Parathyroid adenoma (tissue), 2 donors: ENCODE data around the gene TRNP1.

ENCODE experiments used
- H2AFZ ChIP-seq: fragments of 300-600 bp; sonication (generic); one replicate; pipeline ENCODE4 v1.7.0; 2017; ENCODE audit warnings: antibody characterized with exemption, mild to moderate bottlenecking
- H3K27ac ChIP-seq: fragments of 300-600 bp; sonication (generic); one replicate; pipeline ENCODE4 v1.7.0; 2017
- H3K27me3 ChIP-seq: fragments of 300-600 bp; sonication (generic); one replicate; pipeline ENCODE4 v1.7.0; 2017; ENCODE audit warnings: low read length; ENCODE audit not compliant: control insufficient read depth, insufficient read depth
- H3K36me3 ChIP-seq: fragments of 300-600 bp; sonication (generic); one replicate; pipeline ENCODE4 v1.7.0; 2017; ENCODE audit warnings: low read length; ENCODE audit not compliant: control insufficient read depth, insufficient read depth
- H3K4me1 ChIP-seq: fragments of 300-600 bp; sonication (generic); one replicate; pipeline ENCODE4 v1.7.0; 2017; ENCODE audit warnings: control low read depth
- H3K4me2 ChIP-seq: fragments of 300-600 bp; sonication (generic); one replicate; pipeline ENCODE4 v1.7.0; 2017; ENCODE audit warnings: low read length
- H3K4me3 ChIP-seq: fragments of 300-600 bp; sonication (generic); one replicate; pipeline ENCODE4 v1.7.0; 2017; ENCODE audit warnings: low read depth, low read length
- H3K79me2 ChIP-seq: fragments of 300-600 bp; sonication (generic); one replicate; pipeline ENCODE4 v1.7.0; 2017; ENCODE audit warnings: control low read depth
- H3K9ac ChIP-seq: fragments of 300-600 bp; sonication (generic); one replicate; pipeline ENCODE4 v1.7.0; 2017; ENCODE audit warnings: mild to moderate bottlenecking
- H3K9me3 ChIP-seq: fragments of 300-600 bp; sonication (generic); one replicate; pipeline ENCODE4 v1.7.0; 2017; ENCODE audit warnings: low read length; ENCODE audit not compliant: control insufficient read depth
- CTCF ChIP-seq: fragments of 300-600 bp; sonication (generic); IDR thresholded peaks from one replicate; pipeline ENCODE4 v1.7.0; 2017; ENCODE audit warnings: antibody characterized with exemption, mild to moderate bottlenecking
- donor health status: primary hyperparathyroidism.

Gene TRNP1

GRCh38 chr1:26976621-26977510 is 16.6 kb upstream of the TRNP1 start:
- Histone ChIP-seq H3K27ac (no peak overlapping the region), H3K9me3 (no peaks in the 10 kb centered on the region), H3K27me3 (no peaks in the 10 kb centered on the region), H3K79me2 (no peaks in the 10 kb centered on the region), H3K4me1 (peaks cover 15% of the 10 kb centered on the region), H3K4me2 (no peak overlapping the region), H3K9ac (no peak overlapping the region), H3K4me3 (no peak overlapping the region), H2AFZ (no peak overlapping the region), H3K36me3 (no peaks in the 10 kb centered on the region)
- no peak for TF ChIP-seq CTCF

GRCh38 chr1:26978901-26979300 is 14.6 kb upstream of the TRNP1 start:
- H2AFZ ChIP-seq = no peak overlapping the region
- H3K27ac ChIP-seq = no peak overlapping the region
- no peaks in the 10 kb centered on the region for H3K27me3 ChIP-seq
- no peaks in the 10 kb centered on the region for H3K4me1 ChIP-seq
- no peaks in the 10 kb centered on the region for H3K36me3 ChIP-seq
- H3K9me3 ChIP-seq = no peaks in the 10 kb centered on the region
- no peak for TF ChIP-seq CTCF
- H3K4me3 ChIP-seq = no peak overlapping the region
- H3K79me2 ChIP-seq = no peaks in the 10 kb centered on the region
- no peak overlapping the region for H3K4me2 ChIP-seq
- H3K9ac ChIP-seq = no peak overlapping the region

GRCh38 chr1:26981146-26981846 is 12.2 kb upstream of the TRNP1 start:
- H3K27me3 ChIP-seq = no peaks in the 10 kb centered on the region
- TF ChIP-seq CTCF = no peak
- H3K4me3 ChIP-seq = no peak overlapping the region
- H3K4me1 ChIP-seq = no peaks in the 10 kb centered on the region
- H3K27ac ChIP-seq = no peak overlapping the region
- no peak overlapping the region for H3K9ac ChIP-seq
- no peaks in the 10 kb centered on the region for H3K36me3 ChIP-seq
- no peaks in the 10 kb centered on the region for H3K9me3 ChIP-seq
- no peaks in the 10 kb centered on the region for H3K79me2 ChIP-seq
- no peak overlapping the region for H2AFZ ChIP-seq
- no peak overlapping the region for H3K4me2 ChIP-seq

- Histone ChIP-seq H3K4me1 (peaks cover 3% of the 10 kb centered on the region), H3K36me3 (no peaks in the 10 kb centered on the region), H3K27ac (no peak overlapping the region), H3K9ac (no peak overlapping the region), H3K4me2 (no peak overlapping the region), H3K27me3 (no peaks in the 10 kb centered on the region), H3K9me3 (no peaks in the 10 kb centered on the region), H2AFZ (no peak overlapping the region), H3K79me2 (no peaks in the 10 kb centered on the region), H3K4me3 (no peak overlapping the region)
- TF ChIP-seq CTCF = no peak
These were observed 9.6 kb upstream of the TRNP1 start for GRCh38 chr1:26983863-26984262.
